Neural progenitor cell (in vitro differentiated cells): Measurements from ENCODE around the gene HOXA10. TPM values are rescaled to one million over a fixed set of nuclear protein-coding genes. Genes with fewer than 3 reads are reported as not detected.

Experiments
- DNase-seq: peaks from one replicate; pipeline ENCODE4 v3.0.0-alpha.2; 2016; ENCODE audit warnings: low spot score
- H2AFZ ChIP-seq: fragments of 200-600 bp; sonication (generic); replicated peaks from 2 replicates; pipeline ENCODE4 v1.6.1; 2016; ENCODE audit warnings: antibody characterized with exemption
- H3F3A ChIP-seq: fragments of 200-600 bp; sonication (generic); 2 replicates; pipeline ENCODE4 v1.6.1; 2016; ENCODE audit warnings: antibody characterized with exemption, low read depth
- H3K27ac ChIP-seq: fragments of 200-600 bp; sonication (generic); 2 replicates; pipeline ENCODE4 v1.5.1; 2016; ENCODE audit warnings: mild to moderate bottlenecking
- H3K27me3 ChIP-seq: fragments of 200-600 bp; sonication (generic); 2 replicates; pipeline ENCODE4 v1.6.1; 2016; ENCODE audit warnings: mild to moderate bottlenecking, moderate library complexity
- H3K36me3 ChIP-seq: fragments of 200-600 bp; sonication (generic); 2 replicates; pipeline ENCODE4 v1.5.1; 2016
- H3K4me1 ChIP-seq: fragments of 200-600 bp; sonication (generic); 2 replicates; pipeline ENCODE4 v1.6.1; 2016; ENCODE audit warnings: mixed run types
- H3K4me2 ChIP-seq: fragments of 200-600 bp; sonication (generic); 2 replicates; pipeline ENCODE4 v1.6.1; 2016
- H3K4me3 ChIP-seq: fragments of 200-600 bp; sonication (generic); 2 replicates; pipeline ENCODE4 v1.5.1; 2016
- H3K79me2 ChIP-seq: fragments of 200-600 bp; sonication (generic); 2 replicates; pipeline ENCODE4 v1.6.1; 2016; ENCODE audit warnings: low read depth
- H3K9ac ChIP-seq: fragments of 200-600 bp; sonication (generic); 2 replicates; pipeline ENCODE4 v1.6.1; 2016
- H3K9me3 ChIP-seq: fragments of 200-600 bp; sonication (generic); 2 replicates; pipeline ENCODE4 v1.5.1; 2016; ENCODE audit warnings: low read depth
- H4K20me1 ChIP-seq: fragments of 200-600 bp; sonication (generic); 2 replicates; pipeline ENCODE4 v1.6.1; 2016; ENCODE audit warnings: low read depth
- H3K27ac Mint-ChIP-seq: 3 replicates; pipeline ENCODE4 v1.8.0; 2021; ENCODE audit warnings: mixed read lengths
- H3K27me3 Mint-ChIP-seq: 2 replicates; pipeline ENCODE4 v1.8.0; 2022; ENCODE audit warnings: low read depth, mild to moderate bottlenecking, inconsistent platforms, moderate library complexity, mixed read lengths; ENCODE audit not compliant: insufficient read depth
- H3K36me3 Mint-ChIP-seq: 3 replicates; pipeline ENCODE4 v1.8.0; 2021; ENCODE audit warnings: mixed read lengths
- H3K4me1 Mint-ChIP-seq: 3 replicates; pipeline ENCODE4 v1.8.0; 2021; ENCODE audit warnings: mixed read lengths
- H3K4me3 Mint-ChIP-seq: 3 replicates; pipeline ENCODE4 v1.8.0; 2021; ENCODE audit warnings: mild to moderate bottlenecking, moderate library complexity, mixed read lengths
- H3K9me3 Mint-ChIP-seq: 3 replicates; pipeline ENCODE4 v1.8.0; 2020; ENCODE audit warnings: mixed read lengths
- CTCF ChIP-seq: fragments of 200-600 bp; sonication (generic); IDR thresholded peaks from 2 replicates; pipeline ENCODE4 v1.5.1; 2017; ENCODE audit warnings: antibody characterized with exemption, mild to moderate bottlenecking
- EZH2 ChIP-seq: fragments of 200-600 bp; sonication (generic); IDR thresholded peaks from 2 replicates; pipeline ENCODE4 v1.6.1; 2017; ENCODE audit warnings: antibody characterized with exemption, mild to moderate bottlenecking, moderate library complexity
- EZH2phosphoT487 ChIP-seq: fragments of 200-600 bp; sonication (generic); IDR thresholded peaks from 2 replicates; pipeline ENCODE4 v1.6.1; 2017; ENCODE audit warnings: antibody characterized with exemption
- total RNA-seq: library from RNA; depleted of rRNA; stranded (reverse); fragments of >200 nt; gene quantifications from 2 replicates; pipeline ENCODE4 v1.2.3, GENCODE V29; 2015; ENCODE audit warnings: low replicate concordance

Gene HOXA10
- total RNA-seq, 1 donor from 2014 or later = not detected

GRCh38 chr7:27124096-27124901 lies 49.8 kb downstream of the HOXA10 start:
- H3K27ac ChIP-seq = no peak overlapping the region
- no peaks in the 10 kb centered on the region for H3K9me3 ChIP-seq
- H3K4me1 ChIP-seq = no peaks in the 10 kb centered on the region
- H3K79me2 ChIP-seq = no peaks in the 10 kb centered on the region
- H3K9ac ChIP-seq = no peak overlapping the region
- H3F3A ChIP-seq = no peaks in the 10 kb centered on the region
- Mint-ChIP-seq H3K4me3 (no peak overlapping the region), H3K27ac (no peak overlapping the region), H3K9me3 (peaks cover 15% of the 10 kb centered on the region), H3K27me3 (peaks cover 98% of the 10 kb centered on the region), H3K4me1 (no peaks in the 10 kb centered on the region), H3K36me3 (no peaks in the 10 kb centered on the region)
- no peak overlapping the region for H3K4me2 ChIP-seq
- peaks cover 100% of the 10 kb centered on the region for H3K27me3 ChIP-seq
- no peaks in the 10 kb centered on the region for H3K36me3 ChIP-seq
- TF ChIP-seq EZH2 (peak; percentile 96), EZH2phosphoT487 (peak; percentile 97), CTCF (no peak)
- H4K20me1 ChIP-seq = peaks cover 91% of the 10 kb centered on the region
- H2AFZ ChIP-seq = no peak overlapping the region
- no peak for DNase-seq
- H3K4me3 ChIP-seq = no peak overlapping the region

GRCh38 chr7:27123477-27124053 lies 50.6 kb downstream of the HOXA10 start:
- Histone ChIP-seq H3K9ac (no peak overlapping the region), H3K4me2 (no peak overlapping the region), H3K79me2 (no peaks in the 10 kb centered on the region), H3K36me3 (no peaks in the 10 kb centered on the region), H3F3A (no peaks in the 10 kb centered on the region), H2AFZ (no peak overlapping the region), H3K4me3 (no peak overlapping the region), H3K27ac (no peak overlapping the region), H3K9me3 (no peaks in the 10 kb centered on the region), H3K27me3 (peaks cover 100% of the 10 kb centered on the region), H3K4me1 (no peaks in the 10 kb centered on the region), H4K20me1 (peaks cover 92% of the 10 kb centered on the region)
- Mint-ChIP-seq H3K36me3 (no peaks in the 10 kb centered on the region), H3K4me1 (no peaks in the 10 kb centered on the region), H3K9me3 (peaks cover 10% of the 10 kb centered on the region), H3K27me3 (peaks cover 98% of the 10 kb centered on the region), H3K4me3 (no peak overlapping the region), H3K27ac (no peak overlapping the region)
- TF ChIP-seq CTCF (no peak), EZH2phosphoT487 (no peak), EZH2 (no peak)
- DNase-seq = no peak

- Histone ChIP-seq H3K9ac (no peak overlapping the region), H2AFZ (no peak overlapping the region), H3K4me2 (no peak overlapping the region), H3K36me3 (no peaks in the 10 kb centered on the region), H3K4me3 (no peak overlapping the region), H3K79me2 (no peaks in the 10 kb centered on the region), H3K4me1 (no peaks in the 10 kb centered on the region), H3F3A (no peaks in the 10 kb centered on the region), H4K20me1 (peaks cover 94% of the 10 kb centered on the region), H3K27me3 (peaks cover 100% of the 10 kb centered on the region), H3K27ac (no peak overlapping the region), H3K9me3 (no peaks in the 10 kb centered on the region)
- H3K4me1 Mint-ChIP-seq = no peaks in the 10 kb centered on the region
- H3K27me3 Mint-ChIP-seq = peaks cover 98% of the 10 kb centered on the region
- no peak for DNase-seq
- H3K36me3 Mint-ChIP-seq = no peaks in the 10 kb centered on the region
- no peak for TF ChIP-seq EZH2
- TF ChIP-seq CTCF = no peak
- no peak overlapping the region for H3K27ac Mint-ChIP-seq
- H3K4me3 Mint-ChIP-seq = no peak overlapping the region
- peaks cover 10% of the 10 kb centered on the region for H3K9me3 Mint-ChIP-seq
These were observed 51.1 kb downstream of the HOXA10 start for GRCh38 chr7:27123007-27123476.
